Calu3 (cell line): Measurements from ENCODE around the gene RMP24.

Experiments
- BruUV-seq: library from RNA; stranded (reverse); fragments of 400-500 nt; replicated peaks from 2 replicates; lab custom pipeline; 2021; lab: Mats Ljungman, UMichigan
- CTCF ChIA-PET: fragments of 300-600 bp; sonication (Branson Sonifier 250); formaldehyde crosslinking; loops from one replicate; lab custom pipeline; 2022; ENCODE audit warnings: antibody characterized with exemption; lab: Charles Lee
- DNase-seq: peaks from one replicate; pipeline ENCODE4 v3.0.0; 2022
- H3K27ac Mint-ChIP-seq: one replicate; pipeline ENCODE4 v1.8.0; 2022; ENCODE audit warnings: mixed read lengths; ENCODE audit not compliant: unreplicated experiment
- H3K27me3 Mint-ChIP-seq: one replicate; pipeline ENCODE4 v1.8.0; 2022; ENCODE audit warnings: mixed read lengths; ENCODE audit not compliant: unreplicated experiment
- H3K36me3 Mint-ChIP-seq: one replicate; pipeline ENCODE4 v1.8.0; 2022; ENCODE audit warnings: mild to moderate bottlenecking, moderate library complexity, mixed read lengths; ENCODE audit not compliant: insufficient read depth, unreplicated experiment
- H3K4me1 Mint-ChIP-seq: one replicate; pipeline ENCODE4 v1.8.0; 2022; ENCODE audit warnings: mild to moderate bottlenecking, low read depth, mixed read lengths; ENCODE audit not compliant: unreplicated experiment
- H3K4me3 Mint-ChIP-seq: one replicate; pipeline ENCODE4 v1.8.0; 2022; ENCODE audit warnings: mild to moderate bottlenecking, low read depth, moderate library complexity, mixed read lengths; ENCODE audit not compliant: unreplicated experiment
- H3K9me3 Mint-ChIP-seq: one replicate; pipeline ENCODE4 v1.8.0; 2022; ENCODE audit warnings: low read depth, mixed read lengths; ENCODE audit not compliant: unreplicated experiment
- intact Hi-C: fragments of 100-400 bp; cut with micrococcal nuclease; formaldehyde crosslinking; loops from one replicate; pipeline ENCODE4 v1.10.0; 2022; ENCODE audit not compliant: unreplicated experiment
- TF ChIP-seq, protein P1 (sequence below): fragments of 200-600 bp; IDR thresholded peaks from one replicate; pipeline ENCODE4 v1.8.0; 2022; ENCODE audit warnings: antibody characterized with exemption; ENCODE audit not compliant: unreplicated experiment

Gene RMP24

DNA sequence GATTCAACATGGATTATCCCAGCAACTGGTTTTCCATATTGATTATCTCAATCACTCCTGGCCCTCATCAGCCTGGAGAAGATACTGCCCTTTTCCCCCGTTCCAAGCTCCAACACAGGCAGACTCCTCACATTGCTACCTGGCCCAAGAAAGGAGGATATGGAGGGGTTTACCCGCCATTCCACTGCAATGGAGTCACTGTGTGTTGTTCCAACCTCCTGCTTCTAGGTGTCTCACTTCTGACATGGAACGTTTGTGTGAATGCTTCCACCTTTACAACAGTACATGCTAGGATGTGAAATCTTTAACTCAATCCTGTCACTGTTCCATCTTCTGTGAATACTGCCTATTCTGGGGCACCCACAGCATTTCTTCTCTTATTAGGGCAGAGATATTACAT is 36.7 kb downstream of the RMP24 start:
- intact Hi-C loops, result no loop called here
- BruUV-seq, result no TSS peak
- peaks cover 5% of the 10 kb centered on the region for H3K36me3 Mint-ChIP-seq
- H3K4me3 Mint-ChIP-seq, result no peak overlapping the region
- H3K27ac Mint-ChIP-seq, result no peak overlapping the region
- no peak for DNase-seq
- no peaks in the 10 kb centered on the region for H3K27me3 Mint-ChIP-seq
- no peaks in the 10 kb centered on the region for H3K9me3 Mint-ChIP-seq
- CTCF ChIA-PET, result no interaction called here
- no peaks in the 10 kb centered on the region for H3K4me1 Mint-ChIP-seq
- TF ChIP-seq, protein P1, sequence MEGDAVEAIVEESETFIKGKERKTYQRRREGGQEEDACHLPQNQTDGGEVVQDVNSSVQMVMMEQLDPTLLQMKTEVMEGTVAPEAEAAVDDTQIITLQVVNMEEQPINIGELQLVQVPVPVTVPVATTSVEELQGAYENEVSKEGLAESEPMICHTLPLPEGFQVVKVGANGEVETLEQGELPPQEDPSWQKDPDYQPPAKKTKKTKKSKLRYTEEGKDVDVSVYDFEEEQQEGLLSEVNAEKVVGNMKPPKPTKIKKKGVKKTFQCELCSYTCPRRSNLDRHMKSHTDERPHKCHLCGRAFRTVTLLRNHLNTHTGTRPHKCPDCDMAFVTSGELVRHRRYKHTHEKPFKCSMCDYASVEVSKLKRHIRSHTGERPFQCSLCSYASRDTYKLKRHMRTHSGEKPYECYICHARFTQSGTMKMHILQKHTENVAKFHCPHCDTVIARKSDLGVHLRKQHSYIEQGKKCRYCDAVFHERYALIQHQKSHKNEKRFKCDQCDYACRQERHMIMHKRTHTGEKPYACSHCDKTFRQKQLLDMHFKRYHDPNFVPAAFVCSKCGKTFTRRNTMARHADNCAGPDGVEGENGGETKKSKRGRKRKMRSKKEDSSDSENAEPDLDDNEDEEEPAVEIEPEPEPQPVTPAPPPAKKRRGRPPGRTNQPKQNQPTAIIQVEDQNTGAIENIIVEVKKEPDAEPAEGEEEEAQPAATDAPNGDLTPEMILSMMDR, result no peak

DNA sequence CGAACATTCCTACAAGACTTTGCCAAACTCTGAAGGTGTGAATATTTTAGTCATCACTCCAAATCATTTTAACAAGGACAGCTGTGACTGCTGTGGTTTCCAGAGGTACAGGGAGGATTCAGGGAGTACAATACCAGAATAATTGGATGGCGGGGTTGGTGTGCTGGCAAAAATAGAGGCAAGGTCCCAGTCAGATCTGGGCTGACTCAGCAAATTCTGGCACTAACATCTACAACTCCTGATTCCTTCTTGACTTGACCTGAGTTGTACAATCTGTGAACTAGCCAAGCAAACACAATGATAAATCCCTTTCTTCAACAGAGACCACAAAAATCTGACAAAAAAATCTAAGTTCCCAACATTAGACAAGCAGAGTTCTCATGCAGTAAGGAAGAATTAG is 40.4 kb downstream of the RMP24 start:
- Mint-ChIP-seq H3K36me3 (peaks cover 5% of the 10 kb centered on the region), H3K27ac (no peak overlapping the region), H3K4me1 (no peaks in the 10 kb centered on the region), H3K4me3 (no peak overlapping the region), H3K27me3 (no peaks in the 10 kb centered on the region), H3K9me3 (no peaks in the 10 kb centered on the region)
- no TSS peak for BruUV-seq
- DNase-seq, result no peak
- TF ChIP-seq, protein P1, result no peak
- CTCF ChIA-PET, result no interaction called here
- intact Hi-C loops, result no loop called here

- intact Hi-C loops, result no loop called here
- Mint-ChIP-seq H3K4me1 (no peaks in the 10 kb centered on the region), H3K27me3 (no peaks in the 10 kb centered on the region), H3K36me3 (peaks cover 13% of the 10 kb centered on the region), H3K27ac (no peak overlapping the region), H3K9me3 (no peaks in the 10 kb centered on the region), H3K4me3 (no peak overlapping the region)
- TF ChIP-seq, protein P1, result no peak
- no TSS peak for BruUV-seq
- no peak for DNase-seq
- CTCF ChIA-PET, result interaction anchor here (0.6 kb wide), 1 partner anchor 140 kb away, joined by 3 read pairs; no protein-coding TSS in a partner anchor
Measured at GRCh38 chr18:36015629-36016028, 43.1 kb downstream of the RMP24 start.

GRCh38 chr18:36017232-36017631 is 44.8 kb downstream of the RMP24 start:
- TF ChIP-seq, protein P1, result no peak
- CTCF ChIA-PET, result interaction anchor here (0.7 to 1.7 kb wide), 5 partner anchors 48 to 338 kb away, joined by 3 to 10 read pairs (median 3); no protein-coding TSS in a partner anchor
- peaks cover 13% of the 10 kb centered on the region for H3K36me3 Mint-ChIP-seq
- no peak for DNase-seq
- no peak overlapping the region for H3K27ac Mint-ChIP-seq
- H3K4me3 Mint-ChIP-seq, result no peak overlapping the region
- no peaks in the 10 kb centered on the region for H3K27me3 Mint-ChIP-seq
- H3K9me3 Mint-ChIP-seq, result no peaks in the 10 kb centered on the region
- no TSS peak for BruUV-seq
- no peaks in the 10 kb centered on the region for H3K4me1 Mint-ChIP-seq
- intact Hi-C loops, result loop anchor here (1.0 kb wide), 1 partner anchor 267 kb away; no protein-coding TSS in a partner anchor
